ENCODE results near the gene POFUT2. TPM values are rescaled to one million over a fixed set of nuclear protein-coding genes. Genes with fewer than 3 reads are reported as not detected.

POFUT2 gene
- total RNA-seq, 1 experiment from 2014 or later: 25.1 TPM

DNA sequence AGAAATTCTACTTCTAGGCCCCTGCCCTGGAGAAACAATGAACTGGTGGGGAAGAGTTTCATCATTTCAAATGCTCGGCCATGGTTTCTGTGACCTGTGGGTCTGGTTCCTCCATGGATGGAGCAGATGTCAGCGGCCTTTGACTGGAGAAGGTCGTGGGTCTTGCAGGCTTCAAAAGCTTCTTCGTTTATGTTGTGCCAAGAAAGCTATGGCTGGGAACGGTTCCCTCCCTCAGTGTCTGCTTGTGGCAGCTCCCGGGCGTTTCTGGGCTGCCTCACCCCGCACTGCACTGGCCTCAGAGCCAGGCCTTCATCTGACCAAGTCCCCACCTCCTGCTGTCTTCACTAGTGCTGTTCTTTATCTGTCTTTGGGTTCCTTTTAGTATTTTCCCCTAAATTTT is 46.4 kb upstream of the POFUT2 start:
- POLR2A ChIA-PET (ENCODE audit: low non-redundant PET): no interaction called here
- CTCF ChIA-PET: no interaction called here
- BruUV-seq (replicated peaks): no TSS peak

DNA sequence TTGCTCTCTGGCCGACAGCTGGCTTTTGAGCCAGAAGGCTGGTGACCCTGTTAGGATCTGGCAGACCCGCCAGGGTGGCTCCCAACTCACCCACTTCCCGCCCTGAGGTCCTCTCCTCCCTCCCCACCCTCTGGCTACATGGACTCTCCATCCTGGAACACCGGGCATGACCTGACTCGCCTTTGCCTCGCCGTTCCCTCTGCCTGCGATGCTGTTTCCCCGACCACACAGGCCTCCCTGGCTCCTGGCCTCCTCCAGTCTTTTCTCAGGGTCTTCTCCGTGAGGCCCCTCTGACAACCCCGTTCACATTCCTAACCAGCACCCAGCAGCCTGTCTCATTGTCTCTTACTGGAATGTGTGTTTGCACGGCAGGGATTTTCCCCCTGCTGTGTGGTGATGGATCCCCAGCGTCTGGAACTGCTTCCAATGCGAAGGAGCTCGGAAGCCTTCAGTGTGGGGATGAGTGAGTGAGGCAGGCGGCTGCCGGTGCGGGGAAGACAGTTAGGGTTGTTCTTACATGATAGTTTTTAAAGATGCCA is 46.0 kb upstream of the POFUT2 start:
- intact Hi-C loops (cut with micrococcal nuclease; ENCODE audit: unreplicated experiment): no loop called here
- Histone ChIP-seq H3K4me1 (ENCODE audit: insufficient read depth, low read length, poor library complexity, severe bottlenecking) (no peaks in the 10 kb centered on the region), H3K27ac (ENCODE audit: low read depth, low read length, poor library complexity, severe bottlenecking) (no peak overlapping the region), H3K36me3 (ENCODE audit: insufficient read depth, low read length, poor library complexity, severe bottlenecking) (no peaks in the 10 kb centered on the region), H3K9me3 (ENCODE audit: low read depth, low read length, poor library complexity, severe bottlenecking) (no peaks in the 10 kb centered on the region), H3K27me3 (replicated peaks; ENCODE audit: insufficient read depth, low read depth, low read length, poor library complexity) (no peaks in the 10 kb centered on the region), H3K4me3 (ENCODE audit: low read depth, low read length, poor library complexity, severe bottlenecking) (no peak overlapping the region)
- ChIA-PET CTCF (no interaction called here), POLR2A (ENCODE audit: low non-redundant PET) (no interaction called here)
- no TSS peak for BruUV-seq (replicated peaks)
- TF ChIP-seq, protein P1, sequence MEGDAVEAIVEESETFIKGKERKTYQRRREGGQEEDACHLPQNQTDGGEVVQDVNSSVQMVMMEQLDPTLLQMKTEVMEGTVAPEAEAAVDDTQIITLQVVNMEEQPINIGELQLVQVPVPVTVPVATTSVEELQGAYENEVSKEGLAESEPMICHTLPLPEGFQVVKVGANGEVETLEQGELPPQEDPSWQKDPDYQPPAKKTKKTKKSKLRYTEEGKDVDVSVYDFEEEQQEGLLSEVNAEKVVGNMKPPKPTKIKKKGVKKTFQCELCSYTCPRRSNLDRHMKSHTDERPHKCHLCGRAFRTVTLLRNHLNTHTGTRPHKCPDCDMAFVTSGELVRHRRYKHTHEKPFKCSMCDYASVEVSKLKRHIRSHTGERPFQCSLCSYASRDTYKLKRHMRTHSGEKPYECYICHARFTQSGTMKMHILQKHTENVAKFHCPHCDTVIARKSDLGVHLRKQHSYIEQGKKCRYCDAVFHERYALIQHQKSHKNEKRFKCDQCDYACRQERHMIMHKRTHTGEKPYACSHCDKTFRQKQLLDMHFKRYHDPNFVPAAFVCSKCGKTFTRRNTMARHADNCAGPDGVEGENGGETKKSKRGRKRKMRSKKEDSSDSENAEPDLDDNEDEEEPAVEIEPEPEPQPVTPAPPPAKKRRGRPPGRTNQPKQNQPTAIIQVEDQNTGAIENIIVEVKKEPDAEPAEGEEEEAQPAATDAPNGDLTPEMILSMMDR (conservative IDR thresholded peaks at IDR 0.05; ENCODE audit: low read depth, low read length): no peak
- DNase-seq (ENCODE audit: low spot score): peak; percentile 72

More for the DNA sequence above, 46.4 kb upstream of the POFUT2 start:
- intact Hi-C loops (cut with micrococcal nuclease; ENCODE audit: unreplicated experiment): no loop called here
- Histone ChIP-seq H3K4me1 (ENCODE audit: insufficient read depth, low read length, poor library complexity, severe bottlenecking) (no peaks in the 10 kb centered on the region), H3K27ac (ENCODE audit: low read depth, low read length, poor library complexity, severe bottlenecking) (no peak overlapping the region), H3K36me3 (ENCODE audit: insufficient read depth, low read length, poor library complexity, severe bottlenecking) (no peaks in the 10 kb centered on the region), H3K9me3 (ENCODE audit: low read depth, low read length, poor library complexity, severe bottlenecking) (no peaks in the 10 kb centered on the region), H3K27me3 (replicated peaks; ENCODE audit: insufficient read depth, low read depth, low read length, poor library complexity) (no peaks in the 10 kb centered on the region), H3K4me3 (ENCODE audit: low read depth, low read length, poor library complexity, severe bottlenecking) (no peak overlapping the region)
- no peak for DNase-seq (ENCODE audit: low spot score)
- no peak for TF ChIP-seq EZH2 (IDR thresholded peaks at IDR 0.05; ENCODE audit: borderline replicate concordance, low read depth, low read length, poor library complexity, severe bottlenecking)

DNA sequence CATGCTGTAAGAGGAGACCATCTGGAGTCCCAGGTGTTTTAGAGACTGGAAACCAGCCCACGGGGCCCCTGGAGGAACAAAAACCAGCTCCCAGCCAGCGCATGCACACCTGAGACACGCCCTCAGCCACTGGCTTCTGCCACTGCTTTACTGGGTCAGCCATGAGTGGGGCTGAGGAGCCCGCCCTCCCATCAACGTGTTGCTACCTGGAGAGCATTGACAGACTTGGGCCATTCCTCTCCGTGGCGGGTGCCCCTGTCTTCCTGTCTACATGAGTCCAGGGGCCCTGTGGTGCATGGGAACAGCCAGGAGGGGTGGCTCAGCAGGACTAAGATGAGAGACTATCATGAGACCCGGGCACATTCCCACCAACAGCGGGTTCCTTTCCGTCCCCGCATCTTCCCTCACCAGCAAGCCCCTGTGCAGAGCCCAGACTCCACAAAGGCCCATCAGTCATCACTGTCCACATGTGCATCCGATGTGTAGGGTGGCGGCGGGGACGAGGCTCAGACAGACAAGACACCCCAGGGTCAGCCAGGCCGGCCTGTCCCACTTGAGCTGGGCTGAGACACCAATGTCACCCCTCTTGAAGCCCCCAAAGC is 45.4 kb upstream of the POFUT2 start:
- intact Hi-C loops (cut with micrococcal nuclease; ENCODE audit: unreplicated experiment): no loop called here
- DNase-seq (ENCODE audit: low spot score): no peak
- no peak for TF ChIP-seq EZH2 (IDR thresholded peaks at IDR 0.05; ENCODE audit: borderline replicate concordance, low read depth, low read length, poor library complexity, severe bottlenecking)
- TF ChIP-seq, protein P1 (conservative IDR thresholded peaks at IDR 0.05; ENCODE audit: low read depth, low read length): no peak
- Histone ChIP-seq H3K4me3 (ENCODE audit: low read depth, low read length, poor library complexity, severe bottlenecking) (no peak overlapping the region), H3K36me3 (ENCODE audit: insufficient read depth, low read length, poor library complexity, severe bottlenecking) (no peaks in the 10 kb centered on the region), H3K4me1 (ENCODE audit: insufficient read depth, low read length, poor library complexity, severe bottlenecking) (no peaks in the 10 kb centered on the region), H3K9me3 (ENCODE audit: low read depth, low read length, poor library complexity, severe bottlenecking) (no peaks in the 10 kb centered on the region), H3K27me3 (replicated peaks; ENCODE audit: insufficient read depth, low read depth, low read length, poor library complexity) (no peaks in the 10 kb centered on the region), H3K27ac (ENCODE audit: low read depth, low read length, poor library complexity, severe bottlenecking) (no peak overlapping the region)
- ChIA-PET CTCF (no interaction called here), POLR2A (ENCODE audit: low non-redundant PET) (no interaction called here)
- no TSS peak for BruUV-seq (replicated peaks)

DNA sequence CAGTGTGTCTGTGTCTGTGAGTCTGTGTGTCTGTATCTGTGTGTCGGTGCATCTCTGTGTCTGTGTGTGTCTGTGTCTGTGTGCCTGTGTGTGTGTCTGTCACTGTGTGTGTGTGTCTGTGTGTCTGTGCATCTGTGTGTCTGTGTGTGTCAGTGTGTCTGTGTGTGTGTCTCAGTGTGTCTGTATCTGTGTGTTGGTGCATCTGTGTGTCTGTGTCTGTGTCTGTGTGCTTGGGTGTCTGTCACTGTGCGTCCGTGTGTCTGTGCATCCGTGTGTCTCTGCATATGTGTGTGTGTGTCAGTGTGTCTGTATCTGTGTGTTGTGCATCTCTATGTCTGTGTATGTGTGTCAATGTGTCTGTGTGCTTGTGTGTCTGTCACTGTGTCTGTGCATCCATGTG is 44.7 kb upstream of the POFUT2 start:
- ChIA-PET CTCF (no interaction called here), POLR2A (ENCODE audit: low non-redundant PET) (no interaction called here)
- no TSS peak for BruUV-seq (replicated peaks)
- Histone ChIP-seq H3K27me3 (replicated peaks; ENCODE audit: insufficient read depth, low read depth, low read length, poor library complexity) (no peaks in the 10 kb centered on the region), H3K9me3 (ENCODE audit: low read depth, low read length, poor library complexity, severe bottlenecking) (no peaks in the 10 kb centered on the region), H3K4me1 (ENCODE audit: insufficient read depth, low read length, poor library complexity, severe bottlenecking) (no peaks in the 10 kb centered on the region), H3K36me3 (ENCODE audit: insufficient read depth, low read length, poor library complexity, severe bottlenecking) (no peaks in the 10 kb centered on the region), H3K4me3 (ENCODE audit: low read depth, low read length, poor library complexity, severe bottlenecking) (no peak overlapping the region), H3K27ac (ENCODE audit: low read depth, low read length, poor library complexity, severe bottlenecking) (no peak overlapping the region)
- DNase-seq (ENCODE audit: low spot score): no peak
- intact Hi-C loops (cut with micrococcal nuclease; ENCODE audit: unreplicated experiment): no loop called here
- TF ChIP-seq EZH2 (IDR thresholded peaks at IDR 0.05; ENCODE audit: borderline replicate concordance, low read depth, low read length, poor library complexity, severe bottlenecking): no peak
- TF ChIP-seq, protein P1 (conservative IDR thresholded peaks at IDR 0.05; ENCODE audit: low read depth, low read length): no peak
